ENCODE data around the gene NHLRC3.
"Not testable (repeated sequence)": the region's sequence is repeated elsewhere in the genome, so short reads cannot be mapped to it uniquely, and the experiment has no call there.

The NHLRC3 gene

DNA sequence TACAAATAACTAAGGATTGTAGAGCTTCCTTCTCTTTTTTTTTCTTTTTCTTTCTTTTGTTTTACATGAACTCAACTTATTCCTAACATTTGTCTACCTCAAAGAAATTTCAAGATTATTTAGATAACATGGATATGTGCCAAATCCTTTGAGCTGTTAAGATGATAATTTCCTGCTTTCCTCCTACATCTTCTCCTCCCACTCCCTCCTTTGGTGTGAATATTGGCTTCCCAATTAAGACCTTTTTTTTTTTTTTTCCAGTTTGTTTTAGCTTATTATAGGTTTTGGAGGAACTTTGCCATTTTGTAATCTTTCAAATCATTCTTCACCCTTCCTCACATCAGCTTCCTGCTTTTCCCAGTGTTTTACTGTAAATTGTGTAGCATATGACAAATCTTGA lies 10.6 kb downstream of the NHLRC3 start:
- no peak for DNase-seq

GRCh38 chr13:39049274-39049673 lies 11.0 kb downstream of the NHLRC3 start:
- no peak for DNase-seq

- no peak for DNase-seq
These were observed 12.9 kb downstream of the NHLRC3 start for GRCh38 chr13:39051157-39051556.

GRCh38 chr13:39052944-39053343 lies 14.7 kb downstream of the NHLRC3 start:
- DNase-seq = no peak

- no peak for DNase-seq
These were observed 15.9 kb downstream of the NHLRC3 start for GRCh38 chr13:39054112-39054511.

GRCh38 chr13:39056018-39056417 lies 17.8 kb downstream of the NHLRC3 start:
- DNase-seq = no peak

DNA sequence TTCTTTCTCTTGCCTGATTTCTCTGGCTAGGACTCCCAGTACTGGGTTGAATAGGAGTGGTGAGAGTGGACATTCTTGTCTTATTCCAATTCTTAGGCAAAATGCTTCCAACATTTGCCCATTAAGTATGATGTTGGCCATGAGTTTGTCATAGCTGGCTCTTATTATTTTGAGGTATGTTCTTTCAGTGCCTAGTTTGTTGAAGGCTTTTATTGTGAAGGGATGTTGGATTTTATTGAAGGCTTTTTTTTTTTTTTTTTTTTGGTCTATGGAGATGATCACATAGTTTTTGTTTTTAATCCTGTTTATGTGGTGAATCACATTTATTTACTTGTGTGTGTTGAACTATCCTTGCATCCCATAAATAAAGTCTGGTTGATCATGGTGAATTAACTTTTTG lies 19.8 kb downstream of the NHLRC3 start:
- DNase-seq = no peak

DNA sequence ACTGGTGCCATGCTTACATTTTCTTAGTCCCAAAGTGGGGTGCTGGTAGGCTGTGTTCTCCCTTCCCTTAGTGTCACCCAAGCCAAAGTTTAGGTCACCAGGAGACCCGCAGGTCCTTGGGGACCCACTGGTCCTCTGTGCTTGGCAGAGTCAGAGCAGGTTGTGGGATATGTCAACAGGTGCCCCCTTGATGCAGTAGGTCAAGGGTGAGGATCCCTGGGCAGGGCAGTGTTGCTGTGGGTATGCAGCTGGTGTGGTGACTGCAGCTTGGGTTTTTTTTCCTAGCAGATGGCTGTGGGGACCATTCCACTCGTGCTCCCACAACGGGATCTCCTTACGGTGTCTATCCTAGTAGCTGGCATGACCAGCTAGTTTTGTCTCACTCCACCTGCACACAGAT lies 23.7 kb downstream of the NHLRC3 start:
- DNase-seq = no peak

DNA sequence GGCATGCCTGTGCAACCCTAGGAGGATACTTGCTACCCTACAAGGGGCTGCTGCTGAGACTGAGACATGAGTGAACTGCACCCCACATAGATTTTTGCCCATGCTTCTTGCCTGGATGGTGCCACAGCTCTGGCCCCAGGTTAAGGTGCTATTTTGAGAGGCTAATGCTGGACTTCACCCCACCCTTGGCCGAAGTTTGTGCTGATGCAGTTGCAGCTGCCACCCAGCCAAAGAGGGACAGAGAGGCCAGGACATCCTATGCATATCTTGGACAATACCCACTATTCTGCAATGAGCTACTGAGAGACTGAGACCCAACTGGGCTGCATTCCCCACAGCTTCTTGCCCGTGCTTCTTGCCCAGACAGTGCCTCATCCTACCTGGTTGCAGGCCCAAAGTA lies 34.6 kb downstream of the NHLRC3 start:
- no peak for DNase-seq

- DNase-seq = no peak
These were observed 35.7 kb downstream of the NHLRC3 start for GRCh38 chr13:39073983-39074382.

- not testable (repeated sequence) for DNase-seq
These were observed 48.1 kb downstream of the NHLRC3 start for GRCh38 chr13:39086251-39086945.

DNA sequence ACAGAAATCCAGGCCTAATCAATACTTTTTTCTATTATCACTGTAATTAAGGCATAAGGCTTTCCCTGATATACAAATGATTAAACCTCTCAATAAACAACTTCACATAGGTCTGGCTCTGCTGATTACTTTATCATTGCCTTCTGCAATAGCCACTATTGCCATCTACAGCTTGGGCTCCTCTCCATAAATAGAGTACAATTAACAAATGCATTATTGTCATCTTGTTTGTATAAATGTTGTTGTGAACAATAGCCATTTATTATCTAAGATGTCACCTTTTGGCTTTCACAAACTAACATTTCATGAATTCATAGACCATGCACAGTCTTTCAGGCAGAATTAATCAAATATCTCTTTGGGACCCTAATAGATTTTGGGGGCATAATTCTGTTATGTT lies 53.3 kb downstream of the NHLRC3 start:
- no peak for DNase-seq

DNA sequence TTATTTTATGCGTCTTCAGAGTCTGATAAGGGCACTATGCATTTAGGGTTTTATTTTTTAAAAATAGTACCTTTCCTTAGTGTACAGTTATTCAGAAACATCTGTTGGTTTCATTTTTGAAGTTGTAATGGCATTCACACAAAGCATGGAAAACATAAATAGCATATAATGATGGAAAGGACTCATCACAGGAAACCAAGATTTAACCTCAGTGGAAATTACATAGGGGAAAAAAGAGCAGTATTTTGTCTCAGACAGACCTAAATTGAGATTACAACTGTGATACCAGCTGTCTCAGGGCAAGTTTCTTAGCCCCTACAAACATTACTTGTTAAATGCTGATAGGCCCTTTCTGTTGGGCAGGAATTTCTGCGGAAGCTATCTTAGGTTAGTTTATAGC lies 57.2 kb downstream of the NHLRC3 start:
- no peak for DNase-seq

DNA sequence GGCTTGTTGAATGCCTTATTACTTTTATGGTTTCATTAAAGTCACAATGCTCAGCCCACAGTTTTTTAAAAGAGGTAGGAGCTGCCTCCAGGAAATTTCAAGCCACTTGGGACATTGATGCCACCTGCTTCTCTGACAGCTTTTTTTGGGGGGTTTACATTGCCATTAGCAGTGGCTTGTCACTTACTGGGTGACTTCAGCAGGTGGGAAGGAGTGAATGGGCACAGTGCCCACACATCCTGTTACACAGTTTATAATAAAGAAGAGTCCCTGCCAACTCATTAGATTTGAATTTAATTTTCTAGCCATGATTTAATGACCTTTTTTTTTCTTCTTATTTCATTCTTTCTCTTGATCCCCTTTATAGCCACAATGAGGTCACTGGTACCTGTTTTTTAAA lies 61.0 kb downstream of the NHLRC3 start:
- DNase-seq = no peak
